Mammary epithelial cell (primary cell): ENCODE data around the gene SBF1.

ENCODE experiments used
- CTCF ChIP-seq, 2 donors: IDR thresholded peaks in 1 of 2; conservative IDR thresholded peaks in 1 of 2; 2 replicates each; pipeline ENCODE4 v1.5.1; 2011 to 2012; ENCODE audit warnings: inconsistent platforms in 2 of 2, low read length in 2 of 2, mild to moderate bottlenecking in 2 of 2, control low read depth in 1 of 2, low read depth in 1 of 2; ENCODE audit not compliant: insufficient read depth in 1 of 2; ENCODE audit errors: extremely low read depth in 1 of 2
- EZH2 ChIP-seq: IDR thresholded peaks from 2 replicates; pipeline ENCODE4 v1.6.1; 2012; ENCODE audit warnings: low read length, inconsistent platforms, borderline replicate concordance

GRCh38 chr22:50444663-50445062 lies 30.2 kb downstream of the SBF1 start:
- TF ChIP-seq CTCF (conservative IDR thresholded peaks at IDR 0.05 in 1 of 2, IDR thresholded peaks at IDR 0.05 in 1 of 2; ENCODE audit: extremely low read depth in 1 of 2, insufficient read depth in 1 of 2, low read depth in 1 of 2, low read length in 2 of 2) (no peak), EZH2 (no peak)
